HG03064 (cell line): Measurements from ENCODE around the gene B3GNT9.

Experiments used
- ATAC-seq: cut with Tn5 transposase; IDR thresholded peaks from one replicate; pipeline ENCODE4 v1.9.1; 2021; ENCODE audit warnings: low read depth; ENCODE audit not compliant: unreplicated experiment

Gene B3GNT9

GRCh38 chr16:67116388-67117311 is 34.1 kb downstream of the B3GNT9 start:
- ATAC-seq = no peak

GRCh38 chr16:67115639-67116038 is 35.2 kb downstream of the B3GNT9 start:
- no peak for ATAC-seq

GRCh38 chr16:67114793-67115192 is 36.0 kb downstream of the B3GNT9 start:
- no peak for ATAC-seq

- no peak for ATAC-seq
These were observed 38.0 kb downstream of the B3GNT9 start for GRCh38 chr16:67112591-67113399.

- no peak for ATAC-seq
These were observed 38.8 kb downstream of the B3GNT9 start for GRCh38 chr16:67111951-67112444.

- peak; percentile 77 for ATAC-seq
These were observed 41.2 kb downstream of the B3GNT9 start, which contains the start of gene PHAF1 for GRCh38 chr16:67109407-67110135. TSS of gene PHAF1 (plus strand) at chr16:67109941. CDS start at chr16:67110176, 235 bp downstream.

GRCh38 chr16:67108931-67109406 is 41.8 kb downstream of the B3GNT9 start:
- ATAC-seq = no peak

- no peak for ATAC-seq
These were observed 42.3 kb downstream of the B3GNT9 start for GRCh38 chr16:67108489-67108888.

- no peak for ATAC-seq
These were observed 44.9 kb downstream of the B3GNT9 start for GRCh38 chr16:67105881-67106280.

GRCh38 chr16:67105246-67105645 is 45.6 kb downstream of the B3GNT9 start:
- ATAC-seq = no peak

GRCh38 chr16:67104845-67105244 is 46.0 kb downstream of the B3GNT9 start:
- no peak for ATAC-seq

- no peak for ATAC-seq
These were observed 46.7 kb downstream of the B3GNT9 start for GRCh38 chr16:67104061-67104460.

- no peak for ATAC-seq
These were observed 49.3 kb downstream of the B3GNT9 start for GRCh38 chr16:67101311-67102082.

GRCh38 chr16:67100569-67101310 is 50.1 kb downstream of the B3GNT9 start:
- no peak for ATAC-seq

GRCh38 chr16:67098599-67098998 is 52.2 kb downstream of the B3GNT9 start:
- no peak for ATAC-seq
